HepG2 (cell line): Measurements from ENCODE around the gene TSR1. TPM values are rescaled to one million over a fixed set of nuclear protein-coding genes. Genes with fewer than 3 reads are reported as not detected.

Experiments
- ELF3 ChIP-seq: IDR thresholded peaks from 2 replicates; pipeline ENCODE4 v1.6.1; 2016; ENCODE audit warnings: missing genetic modification reagents, missing compliant biosample characterization
- KDM4B ChIP-seq: sonication (generic); formaldehyde crosslinking; IDR thresholded peaks from 2 replicates; pipeline ENCODE4 v1.4.0; 2020; ENCODE audit warnings: missing genetic modification reagents
- MTF1 ChIP-seq: sonication (generic); formaldehyde crosslinking; IDR thresholded peaks from 2 replicates; pipeline ENCODE4 v1.5.0; 2020; ENCODE audit warnings: missing genetic modification reagents
- PCBP2 ChIP-seq: fragments of 200-400 bp; formaldehyde crosslinking; optimal IDR thresholded peaks from 2 replicates; pipeline ENCODE3; 2018; ENCODE audit warnings: low read length, low read depth; ENCODE audit not compliant: poor library complexity, severe bottlenecking
- PHF20 ChIP-seq: sonication (generic); formaldehyde crosslinking; IDR thresholded peaks from 2 replicates; pipeline ENCODE4 v1.5.0; 2020; ENCODE audit warnings: mild to moderate bottlenecking, missing genetic modification reagents
- PHF21A ChIP-seq: sonication (generic); formaldehyde crosslinking; IDR thresholded peaks from 2 replicates; pipeline ENCODE4 v1.5.0; 2020; ENCODE audit warnings: mild to moderate bottlenecking, missing genetic modification reagents
- SALL1 ChIP-seq: sonication (generic); formaldehyde crosslinking; IDR thresholded peaks from 2 replicates; pipeline ENCODE4 v1.8.0; 2022; ENCODE audit warnings: mild to moderate bottlenecking, missing genetic modification reagents
- SOX13 ChIP-seq, 3 experiments: fragments of 450-650 bp in 1 of 3; sonication (generic) in 1 of 3; formaldehyde crosslinking in 1 of 3; IDR thresholded peaks in 2 of 3; conservative IDR thresholded peaks in 1 of 3; 2 replicates each; pipeline versions ENCODE4 v1.5.0 to v1.6.1; 2016 to 2020; ENCODE audit warnings: antibody characterized with exemption in 1 of 3, mild to moderate bottlenecking in 1 of 3, missing compliant biosample characterization in 1 of 3, missing genetic modification reagents in 1 of 3, moderate library complexity in 1 of 3
- TARDBP ChIP-seq: sonication (generic); formaldehyde crosslinking; IDR thresholded peaks from 2 replicates; pipeline ENCODE4 v1.8.0; 2022; ENCODE audit warnings: mild to moderate bottlenecking, missing genetic modification reagents
- TEAD3 ChIP-seq: optimal IDR thresholded peaks from 2 replicates; pipeline ENCODE3; 2016; ENCODE audit warnings: borderline replicate concordance
- ZNF337 ChIP-seq: sonication (generic); formaldehyde crosslinking; IDR thresholded peaks from 2 replicates; pipeline ENCODE4 v1.5.1; 2020; ENCODE audit warnings: missing genetic modification reagents, low read depth, mild to moderate bottlenecking, borderline replicate concordance
- ZNF550 ChIP-seq: sonication (generic); formaldehyde crosslinking; IDR thresholded peaks from 2 replicates; pipeline ENCODE4 v1.4.0; 2020; ENCODE audit warnings: mild to moderate bottlenecking, missing genetic modification reagents, borderline replicate concordance
- ZNF616 ChIP-seq: sonication (generic); formaldehyde crosslinking; IDR thresholded peaks from 2 replicates; pipeline ENCODE4 v1.5.0; 2020; ENCODE audit warnings: low read depth, mild to moderate bottlenecking, missing genetic modification reagents
- ZNF772 ChIP-seq: sonication (generic); formaldehyde crosslinking; IDR thresholded peaks from 2 replicates; pipeline ENCODE4 v1.5.0; 2020; ENCODE audit warnings: mild to moderate bottlenecking, missing genetic modification reagents
- ZNF776 ChIP-seq: sonication (generic); formaldehyde crosslinking; IDR thresholded peaks from 2 replicates; pipeline ENCODE4 v1.4.0; 2020; ENCODE audit warnings: mild to moderate bottlenecking, missing genetic modification reagents
- polyA plus RNA-seq, 8 experiments: library from polyadenylated mRNA; depleted of rRNA in 3 of 8; stranded (reverse) in 7 of 8; unstranded in 1 of 8; fragments of >200 nt; fragmentation: Illumina TruSeq in 4 of 8; extraction: Trizol in 4 of 8; gene quantifications; 2 replicates each; pipeline versions ENCODE4 v1.2.1 to v1.2.3, GENCODE V29; 2011 to 2016; ENCODE audit warnings: low read depth in 4 of 8, missing spikeins in 1 of 8, mixed read lengths in 1 of 8; ENCODE audit not compliant: insufficient read depth in 1 of 8
- total RNA-seq, 5 experiments: library from RNA; depleted of rRNA; stranded (reverse); fragments of >200 nt; fragmentation: Illumina TruSeq; extraction: Trizol; gene quantifications; 2 replicates each; pipeline ENCODE4 v1.2.3, GENCODE V29; 2016; ENCODE audit warnings: low read depth in 1 of 5
- TF ChIP-seq, protein P1 (sequence below), 2 experiments: sonication (generic) in 1 of 2; formaldehyde crosslinking in 1 of 2; IDR thresholded peaks; 2 replicates each; pipeline versions ENCODE4 v1.4.0 to v1.6.1; 2016 to 2020; ENCODE audit warnings: borderline replicate concordance in 1 of 2, low read depth in 1 of 2, mild to moderate bottlenecking in 1 of 2, missing genetic modification reagents in 1 of 2
- TF ChIP-seq, protein P2 (sequence below): IDR thresholded peaks from 2 replicates; pipeline ENCODE4 v1.6.1; 2012; ENCODE audit warnings: inconsistent platforms
- TF ChIP-seq, protein P3 (sequence below): sonication (generic); formaldehyde crosslinking; IDR thresholded peaks from 2 replicates; pipeline ENCODE4 v1.5.0; 2020; ENCODE audit warnings: mild to moderate bottlenecking, missing genetic modification reagents, borderline replicate concordance

Gene TSR1
- total and polyA plus RNA-seq, 2 of the 13 experiments (the other 11 are each of a cell fraction or from before 2014, with no cell fraction given) = 7.1 to 65.8 TPM

DNA sequence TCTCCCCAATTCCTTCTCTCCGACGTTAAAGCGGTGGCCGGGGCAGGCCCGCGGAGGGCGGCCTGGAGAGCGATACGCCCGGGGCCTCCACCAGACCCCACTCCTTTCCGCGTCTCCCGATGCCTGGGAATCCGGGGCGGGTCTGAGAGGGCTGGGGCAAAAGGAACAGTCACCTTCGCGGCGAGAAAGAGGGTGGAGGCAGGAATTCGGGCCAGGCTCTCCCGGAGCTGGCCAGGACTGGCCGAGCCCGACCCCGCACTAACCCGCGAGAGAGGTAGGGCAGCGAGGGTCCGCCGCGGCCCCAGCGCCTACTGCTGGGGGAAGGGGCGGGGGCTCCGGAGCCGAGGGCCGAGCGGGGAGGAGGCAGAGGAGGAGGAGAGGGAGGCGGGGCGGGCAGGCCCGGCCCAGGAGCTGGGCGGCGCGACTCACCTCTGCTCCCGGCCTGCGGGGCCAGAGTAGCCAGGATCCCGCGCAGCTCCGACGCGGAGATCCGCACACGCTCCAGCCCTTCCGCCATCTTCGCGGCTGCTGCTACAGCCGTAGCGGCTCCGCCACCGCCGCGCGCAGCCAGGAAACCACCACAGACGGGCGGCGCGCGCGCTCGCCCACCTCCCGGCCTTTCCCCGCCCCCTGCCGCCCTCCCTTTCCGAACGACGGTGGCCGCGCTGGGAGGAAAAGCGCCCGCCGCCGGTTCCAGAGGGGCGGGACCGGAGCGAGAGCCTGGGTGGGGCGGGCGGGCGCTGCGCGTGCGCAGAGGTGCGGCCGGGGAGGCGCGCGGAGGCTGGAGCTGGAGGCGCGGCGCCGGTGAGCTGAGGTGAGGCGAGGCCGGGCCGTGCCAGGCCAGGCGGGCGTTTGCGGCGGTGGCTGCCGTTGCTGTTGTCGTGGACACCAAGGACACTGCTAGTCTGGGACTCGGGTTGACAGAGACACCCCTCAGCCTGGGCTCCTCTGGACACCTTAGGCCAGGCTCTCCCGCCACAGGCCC lies 32.8 kb downstream of the TSR1 start, which contains the start of the genes SMG6 and SRR (continued):
- TF ChIP-seq SOX13 (IDR thresholded peaks at IDR 0.05) (peak; percentile 10; the same call in 1 of the 2 replicates), SOX13 (CRISPR knock-in tag; conservative IDR thresholded peaks at IDR 0.05 in 1 of 2, IDR thresholded peaks at IDR 0.05 in 1 of 2) (no peak; a peak in 1 of 4 replicates), TARDBP (CRISPR knock-in tag) (peak; percentile 53; the same call in 1 of the 2 replicates), PHF20 (peak; percentile 74), ZNF776 (CRISPR knock-in tag) (peak; percentile 82; the same call in 1 of the 2 replicates), MTF1 (CRISPR knock-in tag) (no peak), ELF3 (CRISPR knock-in tag) (peak; percentile 36; the same call in 1 of the 2 replicates), ZNF337 (CRISPR knock-in tag) (no peak), SALL1 (peak; percentile 49; the same call in 1 of the 2 replicates), ZNF616 (CRISPR knock-in tag) (peak; percentile 46; the same call in 1 of the 2 replicates), TEAD3 (CRISPR knock-in tag) (peak; percentile 14), KDM4B (CRISPR knock-in tag) (no peak), PHF21A (CRISPR knock-in tag) (0 out of 2 replicates have a peak, but pooled peaks have one; percentile 30), ZNF550 (CRISPR knock-in tag) (no peak), ZNF772 (CRISPR knock-in tag) (peak; percentile 89; the same call in 1 of the 2 replicates), PCBP2 (no peak)
- TF ChIP-seq, protein P1, sequence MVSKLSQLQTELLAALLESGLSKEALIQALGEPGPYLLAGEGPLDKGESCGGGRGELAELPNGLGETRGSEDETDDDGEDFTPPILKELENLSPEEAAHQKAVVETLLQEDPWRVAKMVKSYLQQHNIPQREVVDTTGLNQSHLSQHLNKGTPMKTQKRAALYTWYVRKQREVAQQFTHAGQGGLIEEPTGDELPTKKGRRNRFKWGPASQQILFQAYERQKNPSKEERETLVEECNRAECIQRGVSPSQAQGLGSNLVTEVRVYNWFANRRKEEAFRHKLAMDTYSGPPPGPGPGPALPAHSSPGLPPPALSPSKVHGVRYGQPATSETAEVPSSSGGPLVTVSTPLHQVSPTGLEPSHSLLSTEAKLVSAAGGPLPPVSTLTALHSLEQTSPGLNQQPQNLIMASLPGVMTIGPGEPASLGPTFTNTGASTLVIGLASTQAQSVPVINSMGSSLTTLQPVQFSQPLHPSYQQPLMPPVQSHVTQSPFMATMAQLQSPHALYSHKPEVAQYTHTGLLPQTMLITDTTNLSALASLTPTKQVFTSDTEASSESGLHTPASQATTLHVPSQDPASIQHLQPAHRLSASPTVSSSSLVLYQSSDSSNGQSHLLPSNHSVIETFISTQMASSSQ (IDR thresholded peaks at IDR 0.05; ENCODE audit: low read depth) = no peak
- TF ChIP-seq, protein P1 (CRISPR knock-in tag; IDR thresholded peaks at IDR 0.05; ENCODE audit: borderline replicate concordance) = peak; percentile 46; the same call in 1 of the 2 replicates
- TF ChIP-seq, protein P2, sequence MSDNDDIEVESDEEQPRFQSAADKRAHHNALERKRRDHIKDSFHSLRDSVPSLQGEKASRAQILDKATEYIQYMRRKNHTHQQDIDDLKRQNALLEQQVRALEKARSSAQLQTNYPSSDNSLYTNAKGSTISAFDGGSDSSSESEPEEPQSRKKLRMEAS = peak; percentile 64
- TF ChIP-seq, protein P3, sequence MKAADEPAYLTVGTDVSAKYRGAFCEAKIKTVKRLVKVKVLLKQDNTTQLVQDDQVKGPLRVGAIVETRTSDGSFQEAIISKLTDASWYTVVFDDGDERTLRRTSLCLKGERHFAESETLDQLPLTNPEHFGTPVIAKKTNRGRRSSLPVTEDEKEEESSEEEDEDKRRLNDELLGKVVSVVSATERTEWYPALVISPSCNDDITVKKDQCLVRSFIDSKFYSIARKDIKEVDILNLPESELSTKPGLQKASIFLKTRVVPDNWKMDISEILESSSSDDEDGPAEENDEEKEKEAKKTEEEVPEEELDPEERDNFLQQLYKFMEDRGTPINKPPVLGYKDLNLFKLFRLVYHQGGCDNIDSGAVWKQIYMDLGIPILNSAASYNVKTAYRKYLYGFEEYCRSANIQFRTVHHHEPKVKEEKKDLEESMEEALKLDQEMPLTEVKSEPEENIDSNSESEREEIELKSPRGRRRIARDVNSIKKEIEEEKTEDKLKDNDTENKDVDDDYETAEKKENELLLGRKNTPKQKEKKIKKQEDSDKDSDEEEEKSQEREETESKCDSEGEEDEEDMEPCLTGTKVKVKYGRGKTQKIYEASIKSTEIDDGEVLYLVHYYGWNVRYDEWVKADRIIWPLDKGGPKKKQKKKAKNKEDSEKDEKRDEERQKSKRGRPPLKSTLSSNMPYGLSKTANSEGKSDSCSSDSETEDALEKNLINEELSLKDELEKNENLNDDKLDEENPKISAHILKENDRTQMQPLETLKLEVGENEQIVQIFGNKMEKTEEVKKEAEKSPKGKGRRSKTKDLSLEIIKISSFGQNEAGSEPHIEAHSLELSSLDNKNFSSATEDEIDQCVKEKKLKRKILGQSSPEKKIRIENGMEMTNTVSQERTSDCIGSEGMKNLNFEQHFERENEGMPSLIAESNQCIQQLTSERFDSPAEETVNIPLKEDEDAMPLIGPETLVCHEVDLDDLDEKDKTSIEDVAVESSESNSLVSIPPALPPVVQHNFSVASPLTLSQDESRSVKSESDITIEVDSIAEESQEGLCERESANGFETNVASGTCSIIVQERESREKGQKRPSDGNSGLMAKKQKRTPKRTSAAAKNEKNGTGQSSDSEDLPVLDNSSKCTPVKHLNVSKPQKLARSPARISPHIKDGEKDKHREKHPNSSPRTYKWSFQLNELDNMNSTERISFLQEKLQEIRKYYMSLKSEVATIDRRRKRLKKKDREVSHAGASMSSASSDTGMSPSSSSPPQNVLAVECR (CRISPR knock-in tag) = peak; percentile 90
